NCI-H146 treated with DMSO at 0.1 percent for 48 hours (cell line): ENCODE data around the gene TIA1.
A peak's percentile ranks its signal among the peaks of the same experiment; 100 is the strongest.
"Not testable (repeated sequence)": the region's sequence is repeated elsewhere in the genome, so short reads cannot be mapped to it uniquely, and the experiment has no call there.

Source experiments
- DNase-seq: peaks from one replicate; lab custom pipeline; 2025; ENCODE audit not compliant: unreplicated experiment; lab: John Stamatoyannopoulos, UW

TIA1 gene

GRCh38 chr2:70248181-70248847, at the start of gene TIA1:
TSS of gene TIA1 (minus strand) at chr2:70248628. CDS start at chr2:70248430, 198 bp downstream.
- DNase-seq, result peak; percentile 98

- not testable (repeated sequence) for DNase-seq
Measured at GRCh38 chr2:70297828-70298227, 49.4 kb upstream of the TIA1 start.

GRCh38 chr2:70283500-70284191, 35.2 kb upstream of the TIA1 start:
- DNase-seq, result no peak

- no peak for DNase-seq
Measured at GRCh38 chr2:70282439-70282838, 34.0 kb upstream of the TIA1 start.

- DNase-seq, result no peak
Measured at GRCh38 chr2:70280242-70280798, 31.9 kb upstream of the TIA1 start.

GRCh38 chr2:70270323-70270722, 21.9 kb upstream of the TIA1 start:
- DNase-seq, result no peak

- DNase-seq, result not testable (repeated sequence)
Measured at GRCh38 chr2:70269422-70270302, 21.2 kb upstream of the TIA1 start.

- DNase-seq, result not testable (repeated sequence)
Measured at GRCh38 chr2:70266925-70267324, 18.5 kb upstream of the TIA1 start.

GRCh38 chr2:70261501-70261900, 13.1 kb upstream of the TIA1 start:
- no peak for DNase-seq

GRCh38 chr2:70258532-70258875, 10.1 kb upstream of the TIA1 start:
- peak; percentile 18 for DNase-seq

GRCh38 chr2:70255637-70256314, 7.3 kb upstream of the TIA1 start:
- no peak for DNase-seq

- no peak for DNase-seq
Measured at GRCh38 chr2:70250434-70250833, 2.0 kb upstream of the TIA1 start.

GRCh38 chr2:70247364-70248180, 856 bp downstream of the TIA1 start:
- DNase-seq, result peak; percentile 61

GRCh38 chr2:70243806-70244584, 4.4 kb downstream of the TIA1 start:
- no peak for DNase-seq

GRCh38 chr2:70242552-70242951, 5.9 kb downstream of the TIA1 start:
- no peak for DNase-seq

- no peak for DNase-seq
Measured at GRCh38 chr2:70241340-70241739, 7.1 kb downstream of the TIA1 start.

- no peak for DNase-seq
Measured at GRCh38 chr2:70240599-70240998, 7.8 kb downstream of the TIA1 start.

GRCh38 chr2:70233926-70234325, 14.5 kb downstream of the TIA1 start:
- no peak for DNase-seq

GRCh38 chr2:70226781-70227180, 21.6 kb downstream of the TIA1 start:
- DNase-seq, result no peak
